ENCODE results near the gene SRSF1.

Gene SRSF1

DNA sequence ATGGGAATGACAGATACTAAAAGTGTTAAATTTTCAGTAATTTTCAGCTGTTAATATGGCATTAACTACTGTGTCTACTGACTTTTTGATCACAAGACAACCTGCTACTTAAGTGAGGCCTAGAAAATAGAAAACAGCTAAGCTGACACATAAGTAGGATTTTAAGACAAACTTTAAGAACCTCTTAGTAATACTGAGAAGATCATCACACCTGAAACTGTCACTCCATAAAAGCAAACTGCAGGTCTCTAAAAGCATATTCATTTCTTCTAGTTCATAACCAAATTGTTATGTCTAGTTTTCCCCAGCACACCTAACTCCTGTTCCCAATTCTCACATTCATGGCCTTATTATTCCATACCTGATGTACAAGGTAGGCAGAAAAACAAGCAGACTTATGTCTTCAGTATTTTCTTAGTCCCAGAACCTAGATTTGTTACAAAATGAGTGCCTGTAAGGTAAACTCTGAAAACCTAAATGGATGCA lies 8.0 kb downstream of the SRSF1 start:
- CTCF ChIA-PET, result interaction anchor here (0.5 to 7.7 kb wide), 15 partner anchors 9 to 866 kb away, joined by 3 to 84 read pairs (median 4); no protein-coding TSS in a partner anchor

DNA sequence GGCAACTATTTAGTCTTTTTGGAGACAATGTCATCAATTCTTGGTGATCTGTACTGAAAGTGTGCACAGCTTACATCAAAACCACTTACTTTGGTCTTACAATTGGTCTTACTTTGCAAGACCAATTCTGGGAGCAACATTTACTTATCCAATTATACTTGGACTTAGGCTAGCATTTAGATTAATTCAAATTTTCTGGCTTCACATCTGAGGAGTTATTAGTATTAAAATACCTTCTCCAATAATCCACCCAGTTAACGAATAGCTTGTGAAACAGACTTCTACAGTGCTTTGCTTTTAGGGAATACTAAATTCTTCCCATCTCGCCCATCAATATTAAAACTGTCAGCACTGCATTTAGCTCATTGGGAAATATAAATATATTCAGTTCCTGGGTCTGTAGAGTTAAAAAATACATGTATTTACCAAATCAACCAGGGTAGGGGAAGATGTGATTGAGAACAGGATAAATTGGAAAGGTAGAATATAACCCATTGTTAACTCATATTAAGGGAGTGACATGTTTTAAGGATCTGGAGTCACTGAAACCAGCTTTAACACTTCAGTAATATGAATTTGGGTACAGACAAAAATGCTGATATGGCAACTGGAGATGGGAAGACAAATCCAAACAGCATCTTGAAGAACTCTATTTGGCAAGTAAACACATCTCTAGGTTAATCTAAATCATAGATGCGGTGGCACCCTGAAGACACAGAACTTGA lies 9.8 kb downstream of the SRSF1 start:
- no peak for DNase-seq (ENCODE audit: extremely low spot score)
- POLR2A ChIA-PET, result interaction anchor here (0.9 to 5.9 kb wide), 6 partner anchors 9 to 147 kb away, joined by 4 to 42 read pairs (median 4); partner anchors contain the start of genes MRPS23, SRSF1 and VEZF1
- CTCF ChIA-PET, result interaction anchor here (1.5 to 7.7 kb wide), 2 partner anchors 105 to 140 kb away, joined by 4 to 84 read pairs; no protein-coding TSS in a partner anchor
- 0 out of 2 replicates have a peak, but pooled peaks have one; percentile 10 for TF ChIP-seq ELF4 (IDR thresholded peaks at IDR 0.05)
- TF ChIP-seq HDGF (IDR thresholded peaks at IDR 0.05; ENCODE audit: borderline replicate concordance), result no peak

More for the DNA sequence above, 8.0 kb downstream of the SRSF1 start:
- DNase-seq (ENCODE audit: extremely low spot score), result no peak
- TF ChIP-seq CTBP1 (IDR thresholded peaks at IDR 0.05; ENCODE audit: borderline replicate concordance) (no peak), ELF4 (IDR thresholded peaks at IDR 0.05) (0 out of 2 replicates have a peak, but pooled peaks have one; percentile 6), FOXK2 (IDR thresholded peaks at IDR 0.05) (no peak), FOXA1 (IDR thresholded peaks at IDR 0.05) (no peak)
- POLR2A ChIA-PET, result interaction anchor here (0.6 to 2.8 kb wide), 10 partner anchors 8 to 148 kb away, joined by 3 to 13 read pairs (median 4); partner anchors contain the start of genes DYNLL2, SRSF1 and VEZF1

DNA sequence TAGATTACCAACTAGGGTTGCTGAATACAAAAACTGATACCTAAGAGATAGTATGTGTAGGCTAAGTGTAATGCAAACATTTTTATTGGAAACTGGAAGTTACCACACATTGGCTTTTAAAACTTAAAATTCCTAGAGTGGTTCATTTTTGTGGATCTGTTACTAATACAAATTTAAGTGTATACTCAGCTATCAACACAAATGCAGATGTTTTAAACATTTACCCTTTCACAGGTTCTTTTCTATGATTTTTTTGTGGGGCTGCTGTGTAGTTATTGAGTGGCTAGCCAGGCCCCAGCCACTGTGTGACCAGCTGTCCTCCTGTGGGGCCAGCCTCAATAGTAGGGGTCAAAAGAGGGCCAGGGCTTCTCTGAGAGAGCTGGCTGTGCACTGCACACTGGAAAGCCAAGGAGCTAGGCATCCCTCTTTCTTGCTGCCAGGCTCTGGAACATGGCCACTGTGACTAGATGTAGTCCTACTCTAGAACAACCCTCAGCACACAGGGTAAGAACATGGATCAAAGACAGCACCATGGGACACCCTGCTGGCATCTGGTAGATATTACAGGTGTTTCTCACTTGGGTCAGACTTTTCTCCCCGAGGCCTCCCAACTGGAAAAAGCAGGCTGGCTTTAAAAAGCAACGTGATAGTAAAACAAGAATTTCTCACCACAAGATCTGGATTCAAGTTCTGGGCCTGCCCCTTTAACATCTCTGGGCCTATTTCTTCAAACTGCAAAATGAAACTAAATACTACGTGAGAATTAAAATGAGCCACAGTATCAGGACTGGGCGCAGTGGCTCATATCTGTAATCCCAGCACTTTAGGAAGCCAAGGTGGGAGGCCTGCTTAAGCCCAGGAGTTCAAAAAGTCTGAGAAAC lies 11.7 kb downstream of the SRSF1 start:
- ChIA-PET POLR2A (interaction anchor here (1.4 to 5.9 kb wide), 3 partner anchors 11 to 145 kb away, joined by 4 to 42 read pairs (median 4); partner anchors contain the start of genes CUEDC1, MRPS23 and SRSF1), CTCF (interaction anchor here (0.5 to 7.7 kb wide), 4 partner anchors 43 to 138 kb away, joined by 3 to 84 read pairs (median 4); no protein-coding TSS in a partner anchor)
- no peak for TF ChIP-seq ARNT (IDR thresholded peaks at IDR 0.05)
- DNase-seq (ENCODE audit: extremely low spot score), result peak; percentile 66

DNA sequence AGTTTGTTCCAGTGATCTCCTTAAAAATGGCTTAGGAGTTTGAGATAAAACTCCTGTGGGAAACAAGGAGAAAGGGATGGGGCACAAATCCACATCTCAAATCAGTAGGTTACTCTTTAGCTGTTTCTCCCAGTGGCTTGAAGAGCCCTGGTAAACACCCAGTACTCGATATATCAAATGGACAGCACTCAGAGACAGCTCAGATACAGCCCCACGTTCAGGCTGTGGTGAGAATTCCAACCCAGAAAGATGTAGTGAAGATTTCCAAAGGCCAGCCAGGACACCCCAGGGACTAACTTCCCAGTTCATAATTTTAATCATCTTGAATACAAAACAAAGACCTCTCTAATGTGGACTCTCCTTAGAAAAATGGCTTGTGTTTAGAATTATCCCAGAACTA lies 12.6 kb downstream of the SRSF1 start:
- no peak for DNase-seq (ENCODE audit: extremely low spot score)
- TF ChIP-seq SUZ12 (IDR thresholded peaks at IDR 0.05) (no peak), ARNT (IDR thresholded peaks at IDR 0.05) (no peak), ELF4 (IDR thresholded peaks at IDR 0.05) (no peak), HDGF (IDR thresholded peaks at IDR 0.05; ENCODE audit: borderline replicate concordance) (no peak), L3MBTL2 (conservative IDR thresholded peaks at IDR 0.05) (no peak), ZNF384 (IDR thresholded peaks at IDR 0.05) (no peak)
- TF ChIP-seq, protein P1, sequence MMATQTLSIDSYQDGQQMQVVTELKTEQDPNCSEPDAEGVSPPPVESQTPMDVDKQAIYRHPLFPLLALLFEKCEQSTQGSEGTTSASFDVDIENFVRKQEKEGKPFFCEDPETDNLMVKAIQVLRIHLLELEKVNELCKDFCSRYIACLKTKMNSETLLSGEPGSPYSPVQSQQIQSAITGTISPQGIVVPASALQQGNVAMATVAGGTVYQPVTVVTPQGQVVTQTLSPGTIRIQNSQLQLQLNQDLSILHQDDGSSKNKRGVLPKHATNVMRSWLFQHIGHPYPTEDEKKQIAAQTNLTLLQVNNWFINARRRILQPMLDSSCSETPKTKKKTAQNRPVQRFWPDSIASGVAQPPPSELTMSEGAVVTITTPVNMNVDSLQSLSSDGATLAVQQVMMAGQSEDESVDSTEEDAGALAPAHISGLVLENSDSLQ (IDR thresholded peaks at IDR 0.05), result no peak
- POLR2A ChIA-PET, result interaction anchor here (0.9 to 5.9 kb wide), 4 partner anchors 12 to 102 kb away, joined by 3 to 42 read pairs (median 4); partner anchors contain the start of genes CUEDC1 and SRSF1
- CTCF ChIA-PET, result interaction anchor here (1.6 to 7.7 kb wide), 2 partner anchors 120 to 137 kb away, joined by 4 to 84 read pairs; no protein-coding TSS in a partner anchor

DNA sequence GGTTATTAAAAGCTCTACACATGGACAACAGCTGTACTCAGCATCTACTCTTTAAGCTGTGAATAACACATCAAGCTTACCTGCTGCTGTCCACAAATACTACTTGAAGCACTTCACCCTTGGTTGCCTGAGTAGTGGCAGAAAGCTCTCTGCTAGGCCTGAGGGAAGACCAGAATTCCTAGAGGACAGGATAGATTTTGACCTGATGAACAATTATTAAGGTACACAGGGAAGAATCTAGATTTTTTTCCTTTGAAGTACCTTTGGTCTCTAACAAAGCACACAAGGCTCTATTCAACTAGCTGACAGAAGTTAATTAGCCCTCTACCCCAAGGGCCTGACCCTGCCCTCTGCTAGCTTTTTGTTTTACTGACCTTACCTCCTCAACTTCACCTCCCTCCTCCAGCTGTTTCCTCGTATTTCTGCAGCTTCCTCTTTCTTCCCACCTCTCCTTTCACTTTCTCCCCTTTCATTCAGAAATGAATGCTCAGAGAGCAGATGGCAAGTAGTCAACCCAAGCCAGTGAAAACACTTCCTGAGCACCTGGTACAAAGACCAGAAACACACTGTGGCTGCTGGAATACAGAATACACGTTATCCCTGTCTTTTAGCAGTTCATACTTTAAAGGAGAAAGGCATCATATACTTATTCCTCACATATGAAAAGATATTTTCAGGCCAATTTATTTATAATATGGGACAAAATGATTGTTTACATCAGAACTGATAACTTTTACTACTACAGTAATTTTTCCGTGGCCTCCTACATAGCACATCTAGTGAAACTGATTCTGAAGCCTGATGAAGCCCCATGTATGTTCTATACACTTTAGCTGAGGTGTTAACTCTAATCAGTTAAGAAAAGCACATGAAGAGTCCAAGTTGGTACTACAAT lies 13.3 kb downstream of the SRSF1 start:
- POLR2A ChIA-PET, result interaction anchor here (0.9 to 5.9 kb wide), 3 partner anchors 13 to 101 kb away, joined by 3 to 42 read pairs (median 4); partner anchors contain the start of gene SRSF1
- no peak for DNase-seq (ENCODE audit: extremely low spot score)
- TF ChIP-seq LEF1 (IDR thresholded peaks at IDR 0.05; ENCODE audit: borderline replicate concordance), result no peak
- no peak for TF ChIP-seq SP1 (IDR thresholded peaks at IDR 0.05)
- 0 out of 2 replicates have a peak, but pooled peaks have one; percentile 23 for TF ChIP-seq ELF4 (IDR thresholded peaks at IDR 0.05)
- TF ChIP-seq BHLHE40 (IDR thresholded peaks at IDR 0.05; ENCODE audit: borderline replicate concordance), result 0 out of 2 replicates have a peak, but pooled peaks have one; percentile 16
- TF ChIP-seq CTBP1 (IDR thresholded peaks at IDR 0.05; ENCODE audit: borderline replicate concordance), result no peak
- no peak for TF ChIP-seq FOXA1 (IDR thresholded peaks at IDR 0.05)
- no peak for TF ChIP-seq ARNT (IDR thresholded peaks at IDR 0.05)
- TF ChIP-seq NFRKB (IDR thresholded peaks at IDR 0.05), result no peak
- CTCF ChIA-PET, result interaction anchor here (1.1 to 7.7 kb wide), 2 partner anchors 78 to 136 kb away, joined by 3 to 84 read pairs; no protein-coding TSS in a partner anchor

DNA sequence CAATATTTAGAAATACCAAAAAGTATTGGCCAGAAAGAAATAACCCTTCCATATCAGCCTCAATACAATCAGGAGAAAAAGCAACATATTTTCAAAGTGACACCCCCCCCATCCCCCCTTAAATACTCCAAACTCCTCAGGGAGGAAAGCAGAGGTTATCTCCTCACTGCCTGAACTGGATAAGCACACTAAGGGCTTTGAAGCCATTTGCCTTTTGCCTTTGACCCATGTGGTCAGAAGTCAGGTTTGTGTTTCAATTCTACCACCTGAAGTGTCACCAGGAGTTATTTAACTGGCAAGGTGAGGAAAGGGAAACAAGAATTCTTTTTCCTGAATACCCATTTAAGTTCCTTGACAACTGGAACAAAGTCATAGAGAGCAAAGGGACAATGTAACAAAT lies 15.5 kb downstream of the SRSF1 start:
- ChIA-PET POLR2A (interaction anchor here (1.0 to 1.7 kb wide), 2 partner anchors 16 to 99 kb away, joined by 3 to 6 read pairs; partner anchors contain the start of gene SRSF1), CTCF (no interaction called here)
- no peak for TF ChIP-seq SP1 (IDR thresholded peaks at IDR 0.05)
- DNase-seq (ENCODE audit: extremely low spot score), result no peak

DNA sequence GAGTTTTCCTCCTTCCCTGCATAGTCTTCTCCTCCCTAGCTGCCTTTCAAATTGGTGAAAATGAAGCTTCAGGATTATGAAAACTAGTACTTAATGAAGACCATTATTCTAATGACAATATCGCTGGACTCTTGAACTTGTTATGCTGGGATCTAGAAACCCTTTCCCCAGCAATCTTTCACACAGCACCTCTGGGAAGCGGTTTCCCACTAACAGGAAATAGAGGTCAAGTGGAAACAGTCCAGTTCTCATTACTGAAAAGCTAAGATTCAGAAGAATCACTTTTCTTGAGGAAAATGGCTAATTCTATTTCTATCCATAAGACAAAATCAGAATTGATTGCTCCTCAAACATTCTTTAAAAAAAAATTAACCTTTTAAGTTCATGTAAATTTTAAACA lies 17.0 kb downstream of the SRSF1 start:
- ChIA-PET CTCF (interaction anchor here (0.9 to 2.9 kb wide), 2 partner anchors 9 to 89 kb away, joined by 3 to 22 read pairs; no protein-coding TSS in a partner anchor), POLR2A (interaction anchor here (0.9 to 2.8 kb wide), 7 partner anchors 10 to 140 kb away, joined by 3 to 13 read pairs (median 6); partner anchors contain the start of genes CUEDC1, MRPS23 and SRSF1)
- no peak for DNase-seq (ENCODE audit: extremely low spot score)
- TF ChIP-seq SP1 (IDR thresholded peaks at IDR 0.05) (no peak), L3MBTL2 (conservative IDR thresholded peaks at IDR 0.05) (no peak), TARDBP (IDR thresholded peaks at IDR 0.05) (no peak), ZNF384 (IDR thresholded peaks at IDR 0.05) (no peak), CTBP1 (IDR thresholded peaks at IDR 0.05; ENCODE audit: borderline replicate concordance) (no peak), BHLHE40 (IDR thresholded peaks at IDR 0.05; ENCODE audit: borderline replicate concordance) (no peak), ARNT (IDR thresholded peaks at IDR 0.05) (no peak), HDGF (IDR thresholded peaks at IDR 0.05; ENCODE audit: borderline replicate concordance) (no peak), SUZ12 (IDR thresholded peaks at IDR 0.05) (no peak), FOXA1 (IDR thresholded peaks at IDR 0.05) (no peak), FOXM1 (IDR thresholded peaks at IDR 0.05; ENCODE audit: borderline replicate concordance) (no peak)
- TF ChIP-seq, protein P1 (IDR thresholded peaks at IDR 0.05), result no peak

Measured in HEK293T (cell line).